ENCODE measurements around the gene AFAP1L1.

The AFAP1L1 gene

DNA sequence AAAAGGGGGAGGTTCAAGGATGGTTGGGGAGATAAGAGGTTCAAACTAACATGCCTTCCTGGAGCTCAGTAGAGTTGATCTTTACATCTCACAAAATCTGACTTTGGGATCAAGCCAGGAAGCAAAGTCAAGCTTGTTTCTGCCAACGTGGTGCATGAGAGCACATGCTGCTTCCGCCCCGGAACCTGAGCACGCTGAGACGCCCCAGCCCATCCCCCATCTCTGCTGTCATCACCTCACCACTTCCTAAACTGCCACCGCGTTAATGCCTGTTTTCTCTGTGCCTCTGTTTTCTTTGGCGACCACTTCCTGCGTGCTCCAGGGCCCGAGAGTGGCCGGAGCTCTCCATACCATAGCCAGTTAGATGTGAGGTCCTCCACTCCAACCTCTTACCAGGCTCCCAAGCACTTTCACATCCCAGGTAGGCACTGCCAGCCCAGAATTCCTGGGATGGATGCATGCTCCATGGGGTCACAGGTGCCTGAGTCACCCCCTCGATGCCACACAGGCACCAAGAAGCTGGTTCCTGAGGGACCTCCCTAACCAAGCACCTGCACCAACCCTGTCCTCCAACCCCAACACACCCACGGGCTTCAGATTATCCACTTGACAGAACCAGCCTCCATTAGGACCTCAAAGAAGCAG lies 31.2 kb upstream of the AFAP1L1 start:
- H3K27me3 ChIP-seq (ENCODE audit: insufficient read depth, low read depth, severe bottlenecking) = peaks cover 87% of the 10 kb centered on the region
- no peak overlapping the region for H3K4me3 ChIP-seq (ENCODE audit: low read depth, low read length)
- TF ChIP-seq, protein P1, sequence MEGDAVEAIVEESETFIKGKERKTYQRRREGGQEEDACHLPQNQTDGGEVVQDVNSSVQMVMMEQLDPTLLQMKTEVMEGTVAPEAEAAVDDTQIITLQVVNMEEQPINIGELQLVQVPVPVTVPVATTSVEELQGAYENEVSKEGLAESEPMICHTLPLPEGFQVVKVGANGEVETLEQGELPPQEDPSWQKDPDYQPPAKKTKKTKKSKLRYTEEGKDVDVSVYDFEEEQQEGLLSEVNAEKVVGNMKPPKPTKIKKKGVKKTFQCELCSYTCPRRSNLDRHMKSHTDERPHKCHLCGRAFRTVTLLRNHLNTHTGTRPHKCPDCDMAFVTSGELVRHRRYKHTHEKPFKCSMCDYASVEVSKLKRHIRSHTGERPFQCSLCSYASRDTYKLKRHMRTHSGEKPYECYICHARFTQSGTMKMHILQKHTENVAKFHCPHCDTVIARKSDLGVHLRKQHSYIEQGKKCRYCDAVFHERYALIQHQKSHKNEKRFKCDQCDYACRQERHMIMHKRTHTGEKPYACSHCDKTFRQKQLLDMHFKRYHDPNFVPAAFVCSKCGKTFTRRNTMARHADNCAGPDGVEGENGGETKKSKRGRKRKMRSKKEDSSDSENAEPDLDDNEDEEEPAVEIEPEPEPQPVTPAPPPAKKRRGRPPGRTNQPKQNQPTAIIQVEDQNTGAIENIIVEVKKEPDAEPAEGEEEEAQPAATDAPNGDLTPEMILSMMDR (IDR thresholded peaks at IDR 0.05; ENCODE audit: low read depth, low read length) = no peak
- DNase-seq = no peak
- H3K27ac ChIP-seq = no peak overlapping the region
- H3K9me3 ChIP-seq (ENCODE audit: severe bottlenecking) = no peaks in the 10 kb centered on the region
- H3K36me3 ChIP-seq = no peaks in the 10 kb centered on the region

DNA sequence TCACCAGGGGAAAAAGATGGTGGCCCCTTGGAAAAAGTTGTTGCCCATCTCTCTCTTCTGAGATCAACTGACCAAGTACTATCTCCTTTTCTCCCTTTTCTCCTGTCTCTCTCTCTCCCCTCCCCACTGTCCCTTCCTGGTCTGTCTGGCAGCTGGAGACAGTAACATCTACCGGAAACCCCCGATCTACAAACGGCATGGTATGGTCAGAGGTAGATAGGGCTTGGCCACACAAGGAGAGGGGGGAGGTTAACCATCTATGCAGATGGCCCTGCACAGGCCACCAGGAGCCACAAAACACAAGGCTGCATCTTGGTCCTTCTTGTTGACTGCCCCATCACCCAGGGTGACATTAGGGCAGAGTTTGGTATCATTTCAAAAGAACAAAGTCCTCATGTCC lies 29.3 kb upstream of the AFAP1L1 start:
- Histone ChIP-seq H3K27me3 (ENCODE audit: insufficient read depth, low read depth, severe bottlenecking) (peaks cover 87% of the 10 kb centered on the region), H3K4me3 (ENCODE audit: low read depth, low read length) (no peak overlapping the region), H3K36me3 (no peaks in the 10 kb centered on the region), H3K27ac (no peak overlapping the region), H3K9me3 (ENCODE audit: severe bottlenecking) (peaks cover 3% of the 10 kb centered on the region)
- TF ChIP-seq, protein P1 (IDR thresholded peaks at IDR 0.05; ENCODE audit: low read depth, low read length) = no peak
- DNase-seq = no peak

DNA sequence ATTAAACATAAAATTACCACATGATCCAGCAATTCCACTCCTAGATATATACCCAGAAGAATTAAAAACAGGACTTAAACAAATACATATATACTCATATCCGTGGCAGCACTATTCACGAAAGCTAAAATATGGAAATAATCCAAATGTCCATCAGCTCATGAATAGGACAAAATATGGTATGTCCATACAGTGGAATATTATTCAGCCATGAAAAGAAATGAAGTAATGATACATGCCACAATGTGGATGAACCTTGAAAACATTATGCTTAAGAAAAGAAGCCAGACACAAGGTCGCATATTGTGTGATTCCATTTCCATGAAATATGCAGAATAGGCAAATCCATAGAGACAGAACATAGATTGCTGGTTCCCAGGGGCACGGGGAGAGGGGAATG lies 24.8 kb upstream of the AFAP1L1 start:
- no peak for DNase-seq
- Histone ChIP-seq H3K27ac (no peak overlapping the region), H3K27me3 (ENCODE audit: insufficient read depth, low read depth, severe bottlenecking) (peaks cover 81% of the 10 kb centered on the region), H3K36me3 (no peaks in the 10 kb centered on the region), H3K4me3 (ENCODE audit: low read depth, low read length) (no peak overlapping the region), H3K9me3 (ENCODE audit: severe bottlenecking) (peaks cover 3% of the 10 kb centered on the region)
- TF ChIP-seq, protein P1 (IDR thresholded peaks at IDR 0.05; ENCODE audit: low read depth, low read length) = no peak

DNA sequence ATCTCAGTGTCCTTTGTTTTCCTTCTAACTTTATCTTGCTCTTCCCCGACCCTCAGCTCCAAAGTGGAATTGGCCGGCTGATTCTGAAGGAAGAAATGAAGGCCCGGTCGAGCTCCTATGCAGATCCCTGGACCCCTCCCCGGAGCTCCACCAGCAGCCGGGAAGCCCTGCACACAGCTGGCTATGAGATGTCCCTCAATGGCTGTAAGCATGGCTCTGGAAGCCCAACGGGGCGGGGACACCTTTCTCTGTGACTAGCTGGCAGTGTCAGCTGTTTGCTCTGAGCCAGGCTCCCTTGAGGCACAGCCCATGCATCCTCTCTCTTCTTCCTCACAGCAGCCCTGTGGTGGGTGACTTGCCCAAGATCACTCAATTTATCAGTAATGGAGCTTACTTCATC lies 23.9 kb upstream of the AFAP1L1 start:
- no peak for DNase-seq
- H3K36me3 ChIP-seq = no peaks in the 10 kb centered on the region
- H3K4me3 ChIP-seq (ENCODE audit: low read depth, low read length) = no peak overlapping the region
- peaks cover 76% of the 10 kb centered on the region for H3K27me3 ChIP-seq (ENCODE audit: insufficient read depth, low read depth, severe bottlenecking)
- H3K9me3 ChIP-seq (ENCODE audit: severe bottlenecking) = peaks cover 3% of the 10 kb centered on the region
- no peak overlapping the region for H3K27ac ChIP-seq
- TF ChIP-seq, protein P1 (IDR thresholded peaks at IDR 0.05; ENCODE audit: low read depth, low read length) = no peak

DNA sequence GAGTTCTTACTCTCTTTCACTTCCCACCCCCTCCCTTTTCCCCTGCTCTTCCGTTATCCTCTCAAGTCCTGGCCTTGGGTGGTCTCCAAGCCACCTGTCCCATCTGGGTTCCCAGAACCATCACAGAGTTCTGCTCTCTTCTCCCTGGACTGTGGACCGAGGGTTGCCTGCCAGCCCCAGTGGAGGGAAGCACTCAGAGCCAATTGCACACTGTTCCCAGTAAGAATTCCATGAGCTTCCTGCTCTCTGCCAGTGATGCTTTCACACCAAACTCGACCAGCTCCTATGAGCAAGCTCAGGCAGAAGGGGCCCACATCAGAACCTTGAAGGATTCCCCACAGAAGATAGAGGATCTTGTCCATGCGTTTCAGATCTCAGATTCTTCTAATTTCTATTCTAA lies 20.1 kb upstream of the AFAP1L1 start:
- TF ChIP-seq, protein P1 (IDR thresholded peaks at IDR 0.05; ENCODE audit: low read depth, low read length) = no peak
- Histone ChIP-seq H3K9me3 (ENCODE audit: severe bottlenecking) (peaks cover 3% of the 10 kb centered on the region), H3K36me3 (no peaks in the 10 kb centered on the region), H3K27ac (no peak overlapping the region), H3K4me3 (ENCODE audit: low read depth, low read length) (no peak overlapping the region), H3K27me3 (ENCODE audit: insufficient read depth, low read depth, severe bottlenecking) (peaks cover 71% of the 10 kb centered on the region)
- DNase-seq = no peak

DNA sequence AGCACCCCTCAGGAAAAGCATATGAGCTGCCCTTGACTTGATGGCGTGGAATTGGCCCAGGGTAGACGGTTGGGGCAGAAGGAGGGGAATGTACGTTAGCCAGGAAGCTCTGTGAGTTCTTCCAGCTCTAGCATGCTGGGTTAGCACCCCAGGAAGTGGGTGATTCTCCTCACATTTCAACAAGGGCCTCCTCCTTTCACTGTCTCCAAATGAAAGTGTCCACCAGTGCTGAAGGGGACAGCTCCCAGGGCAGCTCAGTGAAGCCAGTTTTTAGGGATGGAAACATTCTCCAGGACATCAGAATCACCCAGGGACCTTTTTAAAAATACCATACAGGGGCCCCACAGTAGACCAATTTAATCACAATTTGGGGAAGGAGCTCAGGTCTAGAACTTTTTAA lies 17.2 kb upstream of the AFAP1L1 start:
- H3K27ac ChIP-seq = no peak overlapping the region
- H3K9me3 ChIP-seq (ENCODE audit: severe bottlenecking) = no peaks in the 10 kb centered on the region
- TF ChIP-seq, protein P1 (IDR thresholded peaks at IDR 0.05; ENCODE audit: low read depth, low read length) = no peak
- H3K36me3 ChIP-seq = no peaks in the 10 kb centered on the region
- H3K4me3 ChIP-seq (ENCODE audit: low read depth, low read length) = no peak overlapping the region
- peaks cover 77% of the 10 kb centered on the region for H3K27me3 ChIP-seq (ENCODE audit: insufficient read depth, low read depth, severe bottlenecking)
- no peak for DNase-seq
